ENCODE results near the gene R3HDML.

R3HDML gene

GRCh38 chr20:44394702-44395460 lies 58.0 kb downstream of the R3HDML start:
- FAIRE-seq (no peak), DNase-seq (ENCODE audit: insufficient read length) (no peak)
- no peak for TF ChIP-seq POLR2A (IDR thresholded peaks at IDR 0.05; ENCODE audit: low read depth, low read length)
- TF ChIP-seq POLR2AphosphoS5 (IDR thresholded peaks at IDR 0.05; ENCODE audit: low read depth, low read length), result no peak
- TF ChIP-seq TAF1 (IDR thresholded peaks at IDR 0.05; ENCODE audit: borderline replicate concordance, low read depth, low read length), result no peak

GRCh38 chr20:44395461-44396340 lies 58.9 kb downstream of the R3HDML start:
- no peak for FAIRE-seq
- TF ChIP-seq TAF1 (IDR thresholded peaks at IDR 0.05; ENCODE audit: borderline replicate concordance, low read depth, low read length) (no peak), POLR2A (IDR thresholded peaks at IDR 0.05; ENCODE audit: low read depth, low read length) (no peak), POLR2AphosphoS5 (IDR thresholded peaks at IDR 0.05; ENCODE audit: low read depth, low read length) (no peak)
- DNase-seq (ENCODE audit: insufficient read length), result no peak

GRCh38 chr20:44396369-44397130 lies 59.7 kb downstream of the R3HDML start:
- TF ChIP-seq POLR2A (IDR thresholded peaks at IDR 0.05; ENCODE audit: low read depth, low read length) (no peak), TAF1 (IDR thresholded peaks at IDR 0.05; ENCODE audit: borderline replicate concordance, low read depth, low read length) (no peak), POLR2AphosphoS5 (IDR thresholded peaks at IDR 0.05; ENCODE audit: low read depth, low read length) (no peak)
- no peak for DNase-seq (ENCODE audit: insufficient read length)
- no peak for FAIRE-seq

GRCh38 chr20:44398335-44398734 lies 61.5 kb downstream of the R3HDML start:
- no peak for FAIRE-seq
- no peak for DNase-seq (ENCODE audit: insufficient read length)
- TF ChIP-seq POLR2A (IDR thresholded peaks at IDR 0.05; ENCODE audit: low read depth, low read length) (no peak), TAF1 (IDR thresholded peaks at IDR 0.05; ENCODE audit: borderline replicate concordance, low read depth, low read length) (no peak)

GRCh38 chr20:44399446-44399845 lies 62.6 kb downstream of the R3HDML start:
- FAIRE-seq (no peak), DNase-seq (ENCODE audit: insufficient read length) (no peak)
- TF ChIP-seq TAF1 (IDR thresholded peaks at IDR 0.05; ENCODE audit: borderline replicate concordance, low read depth, low read length) (no peak), POLR2A (IDR thresholded peaks at IDR 0.05; ENCODE audit: low read depth, low read length) (no peak), POLR2AphosphoS5 (IDR thresholded peaks at IDR 0.05; ENCODE audit: low read depth, low read length) (no peak)

GRCh38 chr20:44400671-44400969 lies 63.8 kb downstream of the R3HDML start:
- DNase-seq (ENCODE audit: insufficient read length) (no peak), FAIRE-seq (no peak)
- no peak for TF ChIP-seq POLR2A (IDR thresholded peaks at IDR 0.05; ENCODE audit: low read depth, low read length)
- no peak for TF ChIP-seq POLR2AphosphoS5 (IDR thresholded peaks at IDR 0.05; ENCODE audit: low read depth, low read length)

Data from GM12892 (cell line).